Stimulated activated naive CD4-positive, alpha-beta T cell treated with Interleukin-2 at 50 U/mL for 16 hours (primary cell): Measurements from ENCODE around the gene NUDT17.

ENCODE experiments used
- DNase-seq: peaks from one replicate; lab custom pipeline; 2025; lab: John Stamatoyannopoulos, UW

Gene NUDT17

GRCh38 chr1:145847827-145848226 is 2.4 kb downstream of the NUDT17 start:
- no peak for DNase-seq

DNA sequence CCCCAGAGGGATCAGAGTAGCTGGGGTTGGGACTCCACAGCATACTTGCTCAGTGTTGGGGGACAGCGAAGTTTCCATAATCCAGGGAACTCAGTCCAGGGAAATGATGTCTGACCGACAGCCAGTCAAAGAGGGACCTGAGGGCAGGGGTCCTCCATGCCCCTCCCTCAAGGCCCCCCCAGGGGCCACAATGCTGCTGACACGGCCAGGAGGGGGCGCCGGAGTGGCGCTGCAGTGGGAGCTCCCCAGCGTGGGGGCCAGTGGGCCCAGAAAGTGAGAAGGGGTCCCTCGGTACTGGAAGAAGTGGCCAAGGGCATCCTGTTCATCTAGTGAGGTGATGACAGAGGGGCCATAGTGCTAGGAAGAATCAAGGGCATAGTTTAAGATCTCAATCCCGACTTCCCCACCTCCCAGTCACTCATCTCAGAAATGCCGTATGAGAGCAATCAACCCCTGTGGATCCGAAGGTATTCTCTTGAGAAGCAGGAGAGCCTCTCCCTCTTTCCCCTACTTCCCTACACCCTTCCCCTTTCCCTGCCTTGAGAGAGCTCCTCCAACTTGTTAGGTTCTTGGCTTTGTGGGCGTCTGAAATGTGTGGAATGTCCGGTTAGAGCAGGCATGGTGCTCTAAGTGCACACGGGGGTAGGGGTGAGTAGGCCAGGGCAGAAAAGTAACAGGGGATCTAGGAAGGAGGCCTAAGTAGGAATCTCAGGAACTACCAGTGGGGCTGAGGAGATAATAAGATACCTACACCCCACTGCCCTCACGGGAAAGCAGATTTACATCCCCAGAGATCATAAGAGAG is 4.1 kb downstream of the NUDT17 start:
- DNase-seq = no peak

GRCh38 chr1:145855426-145855948 is 10.1 kb downstream of the NUDT17 start:
- no peak for DNase-seq

GRCh38 chr1:145857170-145857569 is 11.7 kb downstream of the NUDT17 start:
- no peak for DNase-seq

GRCh38 chr1:145858238-145858900 is 12.9 kb downstream of the NUDT17 start:
- peak; percentile 74 for DNase-seq

DNA sequence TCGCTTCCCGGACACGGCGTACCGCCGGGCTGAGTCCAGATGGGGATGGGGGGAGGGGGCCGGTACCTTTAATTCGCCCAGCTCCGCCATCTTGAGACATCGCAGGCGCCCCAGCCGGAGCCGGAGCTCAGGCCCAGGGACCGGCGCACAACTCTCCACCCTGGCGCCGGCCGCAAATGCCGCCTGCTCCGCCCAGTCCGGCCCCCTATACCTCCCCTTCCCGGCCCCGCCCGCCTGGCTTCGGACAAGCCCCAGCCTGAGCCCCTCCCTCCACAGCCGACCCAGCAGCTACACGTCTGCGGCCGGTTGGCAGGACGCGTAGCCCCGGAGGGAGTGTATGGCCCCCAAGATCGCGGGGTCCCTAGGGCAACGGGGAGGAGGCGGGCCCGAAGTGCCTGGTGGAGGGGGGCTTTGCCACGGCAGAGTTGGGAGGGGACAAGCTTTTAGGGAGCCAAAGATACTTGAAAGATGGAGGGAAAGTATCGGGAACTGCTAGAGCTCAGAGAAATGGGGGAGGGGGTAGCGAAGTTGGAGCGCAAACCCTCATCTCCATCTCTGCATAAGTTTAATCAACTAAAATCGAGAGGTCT is 13.6 kb downstream of the NUDT17 start, which contains the start of gene PIAS3:
Gene PIAS3 (minus strand): TSS at position 181 of the 590 bp plus-strand sequence. CDS start 91 bp downstream, at position 90.
- peak; percentile 82 for DNase-seq

DNA sequence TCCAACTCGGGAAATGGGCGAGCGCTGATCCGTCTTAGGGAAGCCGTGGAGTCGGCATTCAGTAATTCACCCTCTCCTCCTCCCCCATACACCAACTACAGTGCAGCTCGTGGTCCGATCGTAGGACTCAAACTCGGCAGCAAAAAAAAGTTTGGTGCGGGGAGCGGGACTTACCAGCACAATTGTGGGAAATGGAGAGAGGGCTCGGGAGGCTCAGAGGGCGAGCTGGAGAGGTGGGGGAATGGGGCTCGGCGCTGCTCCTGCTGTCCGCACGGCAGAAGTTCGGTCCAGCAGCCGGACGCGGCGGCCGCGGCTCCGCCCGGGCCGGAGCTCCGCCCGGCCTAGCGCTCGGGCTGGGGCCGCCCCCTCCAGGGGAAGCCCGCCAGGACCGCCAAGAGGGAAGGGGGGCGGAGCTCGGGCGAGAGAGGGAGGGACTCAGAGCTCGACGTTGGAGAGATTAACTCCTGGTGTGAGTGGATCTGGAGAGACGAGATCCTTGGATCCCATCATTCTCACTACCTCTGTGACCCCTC is 14.1 kb downstream of the NUDT17 start:
- DNase-seq = peak; percentile 78

DNA sequence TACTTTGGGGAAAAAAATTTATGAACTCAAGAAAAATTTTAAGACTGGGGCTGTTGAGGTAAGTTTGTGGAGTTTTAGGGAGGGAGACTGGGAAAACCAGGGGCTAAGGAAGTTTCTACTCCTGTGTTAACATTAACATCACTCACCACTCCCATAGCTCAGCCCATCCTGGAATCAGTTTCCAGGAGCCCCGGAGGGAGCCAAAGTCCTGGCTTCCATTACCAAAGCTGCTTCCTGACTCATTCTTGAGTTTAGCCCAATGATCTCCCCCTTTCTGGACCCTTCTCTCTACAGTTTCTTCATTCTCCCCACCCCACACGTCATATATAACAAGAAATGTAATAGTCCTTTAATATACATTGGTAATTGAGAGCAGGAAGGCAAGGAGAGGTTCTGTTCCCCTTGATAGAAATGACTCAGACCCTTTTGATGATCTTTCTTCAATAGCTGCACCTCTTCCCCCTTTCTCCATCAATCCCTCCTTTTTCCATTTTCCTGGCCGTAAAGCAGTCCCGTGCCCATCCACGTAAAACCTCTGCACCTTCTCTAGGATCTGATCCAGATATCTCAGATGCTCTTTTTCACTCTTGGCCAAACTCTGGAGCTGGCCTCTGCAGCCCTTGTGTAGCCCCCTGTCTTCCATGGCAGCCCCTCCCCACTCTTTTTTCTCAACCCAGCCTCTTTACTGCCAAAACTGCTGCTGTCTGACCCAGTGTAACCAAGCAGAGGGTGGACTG is 18.0 kb downstream of the NUDT17 start:
- DNase-seq = no peak

GRCh38 chr1:145868232-145868631 is 22.8 kb downstream of the NUDT17 start:
- DNase-seq = no peak

GRCh38 chr1:145871994-145872924 is 26.8 kb downstream of the NUDT17 start:
- DNase-seq = peak; percentile 13

GRCh38 chr1:145874646-145875045 is 29.2 kb downstream of the NUDT17 start:
- DNase-seq = no peak

DNA sequence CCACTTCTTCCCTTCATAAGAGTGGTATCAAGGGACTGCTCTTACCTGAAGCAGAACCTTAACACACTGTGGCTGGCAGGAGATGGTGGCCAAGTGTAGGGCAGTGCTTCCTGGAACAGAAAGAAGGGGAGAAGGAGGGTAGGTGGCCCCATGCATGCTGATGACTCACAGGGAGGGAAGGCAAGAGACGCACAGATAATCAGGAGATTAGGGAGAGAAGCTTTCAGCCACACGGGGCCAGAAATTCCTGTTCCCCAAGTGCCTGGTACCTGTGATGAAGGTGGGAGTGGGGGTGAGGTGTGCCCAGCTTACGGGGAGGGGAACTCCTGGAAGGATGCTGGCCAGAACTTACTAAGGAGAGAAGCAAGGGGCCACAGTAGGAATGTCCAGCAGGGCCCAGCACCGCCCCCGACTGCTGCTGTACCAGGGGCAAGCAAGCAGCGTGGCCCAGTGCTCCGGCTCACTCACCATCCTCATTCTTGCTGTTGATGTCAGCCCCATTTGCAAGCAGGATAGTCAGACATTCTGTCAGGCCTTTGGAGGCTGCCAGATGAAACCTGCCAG is 32.6 kb downstream of the NUDT17 start:
- no peak for DNase-seq

GRCh38 chr1:145878724-145879123 is 33.3 kb downstream of the NUDT17 start:
- DNase-seq = no peak

GRCh38 chr1:145879775-145880174 is 34.3 kb downstream of the NUDT17 start:
- no peak for DNase-seq

GRCh38 chr1:145884675-145885074 is 39.2 kb downstream of the NUDT17 start:
- DNase-seq = no peak

DNA sequence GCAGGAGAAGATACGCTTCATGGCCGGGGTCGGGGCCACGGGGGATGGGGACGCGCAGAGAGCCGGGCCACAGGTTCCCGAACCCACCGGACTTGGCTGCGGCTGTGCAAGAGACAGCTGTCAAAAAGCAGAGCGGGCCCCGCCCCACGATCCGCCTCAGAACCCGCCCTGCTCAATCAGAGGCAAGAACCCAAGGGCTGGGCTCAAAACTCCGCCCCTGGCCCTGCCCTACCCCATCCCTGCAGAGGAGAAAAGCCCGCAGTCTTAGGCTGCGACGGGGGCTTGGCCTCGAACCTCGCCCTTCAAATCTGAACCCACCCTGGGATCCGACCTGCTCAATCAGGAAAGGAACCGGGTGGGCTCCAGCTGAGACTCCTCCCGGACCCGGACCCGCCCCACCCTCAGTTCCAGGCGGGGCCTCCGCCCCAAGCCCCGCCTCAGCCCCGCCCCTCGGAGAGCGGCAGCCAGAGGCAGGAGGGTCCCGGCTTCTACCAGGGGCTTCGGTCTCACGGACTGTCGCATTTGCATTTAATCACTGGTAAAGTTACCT is 40.4 kb downstream of the NUDT17 start, which contains the start of gene ANKRD35:
Gene ANKRD35 (minus strand): TSS at position 129 of the 550 bp plus-strand sequence. CDS start 108 bp downstream, at position 21.
- DNase-seq = peak; percentile 87

DNA sequence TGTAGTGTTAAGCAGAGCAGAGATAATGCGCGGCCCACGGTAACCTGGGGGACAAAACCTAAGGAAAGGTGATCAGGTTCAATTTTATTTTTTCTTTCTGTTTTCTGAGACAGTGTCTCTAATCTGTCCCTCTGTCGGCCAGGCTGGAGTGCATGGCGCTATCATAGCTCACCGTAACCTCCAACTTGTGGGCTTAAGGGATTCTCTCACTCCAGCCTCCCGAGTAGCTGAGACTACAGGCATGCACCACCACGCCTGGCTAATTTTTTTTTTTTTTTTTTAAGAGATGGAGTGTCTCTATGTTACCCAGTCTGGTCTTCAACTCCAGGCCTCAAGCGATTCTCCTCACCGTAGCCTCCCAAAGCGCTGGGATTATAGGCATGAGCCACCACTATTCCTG is 41.0 kb downstream of the NUDT17 start:
- no peak for DNase-seq

- no peak for DNase-seq
Measured at GRCh38 chr1:145886816-145887215, 41.4 kb downstream of the NUDT17 start.

- no peak for DNase-seq
Measured at GRCh38 chr1:145887631-145888030, 42.2 kb downstream of the NUDT17 start.

GRCh38 chr1:145889722-145890121 is 44.3 kb downstream of the NUDT17 start:
- DNase-seq = no peak
